ENCODE measurements around the gene ADIG.

Gene ADIG

DNA sequence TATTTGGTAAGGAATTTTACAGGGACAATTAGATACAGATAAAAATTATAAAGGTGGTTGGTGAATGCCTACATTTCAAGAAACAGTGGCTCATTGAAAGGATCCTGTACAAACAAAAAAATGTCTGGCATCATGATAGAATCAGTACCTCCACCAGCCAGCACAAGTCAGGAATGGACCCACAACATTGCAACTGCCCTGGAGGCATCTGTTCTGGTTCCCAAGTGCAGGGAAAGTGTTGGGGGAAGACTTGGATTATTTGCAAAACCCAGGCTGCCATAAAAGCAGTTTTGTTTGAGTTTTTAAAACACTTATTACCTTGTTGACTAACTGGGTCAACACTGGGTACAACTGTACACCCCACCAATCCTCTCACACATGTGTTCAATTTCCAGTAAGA is 44.9 kb downstream of the ADIG start:
- H3K27ac ChIP-seq, result no peak overlapping the region
- no peaks in the 10 kb centered on the region for H4K20me1 ChIP-seq (ENCODE audit: insufficient read depth)
- H3K79me2 ChIP-seq (ENCODE audit: insufficient read depth, low read depth), result no peaks in the 10 kb centered on the region

DNA sequence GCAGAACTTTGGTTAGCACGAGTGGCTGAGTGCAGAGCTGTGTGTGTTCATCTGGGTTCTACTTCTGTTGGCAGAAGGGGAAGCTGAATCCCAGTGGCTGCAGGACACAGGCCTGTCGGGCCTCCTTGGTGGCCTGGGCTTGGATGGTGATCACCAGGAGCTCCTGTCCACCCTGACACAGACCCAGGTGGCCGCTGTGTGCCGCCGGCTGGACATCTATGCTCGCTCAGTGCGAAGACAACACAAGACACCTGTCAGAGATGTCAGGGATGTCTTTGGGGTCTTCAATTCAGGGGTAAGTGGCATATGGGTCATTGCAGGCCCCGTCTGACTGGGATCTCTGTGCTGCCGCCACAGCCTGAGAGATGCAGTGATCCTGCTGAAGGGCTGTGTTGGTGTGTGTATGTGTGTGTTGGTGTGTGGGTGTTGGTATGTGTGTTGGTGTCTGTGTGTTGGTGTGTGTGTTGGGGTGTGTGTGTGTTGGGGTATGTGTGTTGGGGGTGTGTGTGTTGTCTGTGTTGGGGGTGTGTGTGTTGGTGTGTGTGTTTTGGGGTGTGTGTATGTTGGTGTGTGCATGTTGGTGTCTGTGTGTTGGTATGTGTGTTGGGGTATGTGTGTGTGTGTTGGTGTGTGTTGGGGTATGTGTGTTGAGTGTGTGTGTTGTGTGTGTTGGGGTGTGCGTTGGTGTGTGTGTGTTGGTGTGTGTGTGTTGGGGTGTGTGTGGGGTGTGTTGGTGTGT is 46.1 kb downstream of the ADIG start:
- TF ChIP-seq, protein P1, sequence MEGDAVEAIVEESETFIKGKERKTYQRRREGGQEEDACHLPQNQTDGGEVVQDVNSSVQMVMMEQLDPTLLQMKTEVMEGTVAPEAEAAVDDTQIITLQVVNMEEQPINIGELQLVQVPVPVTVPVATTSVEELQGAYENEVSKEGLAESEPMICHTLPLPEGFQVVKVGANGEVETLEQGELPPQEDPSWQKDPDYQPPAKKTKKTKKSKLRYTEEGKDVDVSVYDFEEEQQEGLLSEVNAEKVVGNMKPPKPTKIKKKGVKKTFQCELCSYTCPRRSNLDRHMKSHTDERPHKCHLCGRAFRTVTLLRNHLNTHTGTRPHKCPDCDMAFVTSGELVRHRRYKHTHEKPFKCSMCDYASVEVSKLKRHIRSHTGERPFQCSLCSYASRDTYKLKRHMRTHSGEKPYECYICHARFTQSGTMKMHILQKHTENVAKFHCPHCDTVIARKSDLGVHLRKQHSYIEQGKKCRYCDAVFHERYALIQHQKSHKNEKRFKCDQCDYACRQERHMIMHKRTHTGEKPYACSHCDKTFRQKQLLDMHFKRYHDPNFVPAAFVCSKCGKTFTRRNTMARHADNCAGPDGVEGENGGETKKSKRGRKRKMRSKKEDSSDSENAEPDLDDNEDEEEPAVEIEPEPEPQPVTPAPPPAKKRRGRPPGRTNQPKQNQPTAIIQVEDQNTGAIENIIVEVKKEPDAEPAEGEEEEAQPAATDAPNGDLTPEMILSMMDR (conservative IDR thresholded peaks at IDR 0.05; ENCODE audit: low read depth, low read length), result no peak
- no peaks in the 10 kb centered on the region for H4K20me1 ChIP-seq (ENCODE audit: insufficient read depth)
- no peak overlapping the region for H2AFZ ChIP-seq (ENCODE audit: low read depth)
- H3K4me1 ChIP-seq (ENCODE audit: low read depth, poor library complexity, severe bottlenecking), result peaks cover 11% of the 10 kb centered on the region
- no peak overlapping the region for H3K4me3 ChIP-seq (IDR thresholded peaks at IDR 0.05; ENCODE audit: insufficient read depth, low read depth, low read length)
- H3K36me3 ChIP-seq (ENCODE audit: insufficient read depth), result no peaks in the 10 kb centered on the region
- H3K9ac ChIP-seq, result no peak overlapping the region
- H3K27ac ChIP-seq, result no peak overlapping the region
- H3K4me2 ChIP-seq, result no peak overlapping the region
- no peaks in the 10 kb centered on the region for H3K79me2 ChIP-seq (ENCODE audit: insufficient read depth, low read depth)
- H3K27me3 ChIP-seq (ENCODE audit: insufficient read depth, low read depth), result no peaks in the 10 kb centered on the region

More for the DNA sequence above, 44.9 kb downstream of the ADIG start:
- Histone ChIP-seq H3K9ac (no peak overlapping the region), H2AFZ (ENCODE audit: low read depth) (no peak overlapping the region), H3K27me3 (ENCODE audit: insufficient read depth, low read depth) (no peaks in the 10 kb centered on the region), H3K36me3 (ENCODE audit: insufficient read depth) (no peaks in the 10 kb centered on the region), H3K4me3 (IDR thresholded peaks at IDR 0.05; ENCODE audit: insufficient read depth, low read depth, low read length) (no peak overlapping the region), H3K4me1 (ENCODE audit: low read depth, poor library complexity, severe bottlenecking) (peaks cover 8% of the 10 kb centered on the region), H3K4me2 (no peak overlapping the region)
- TF ChIP-seq, protein P1 (conservative IDR thresholded peaks at IDR 0.05; ENCODE audit: low read depth, low read length), result no peak

DNA sequence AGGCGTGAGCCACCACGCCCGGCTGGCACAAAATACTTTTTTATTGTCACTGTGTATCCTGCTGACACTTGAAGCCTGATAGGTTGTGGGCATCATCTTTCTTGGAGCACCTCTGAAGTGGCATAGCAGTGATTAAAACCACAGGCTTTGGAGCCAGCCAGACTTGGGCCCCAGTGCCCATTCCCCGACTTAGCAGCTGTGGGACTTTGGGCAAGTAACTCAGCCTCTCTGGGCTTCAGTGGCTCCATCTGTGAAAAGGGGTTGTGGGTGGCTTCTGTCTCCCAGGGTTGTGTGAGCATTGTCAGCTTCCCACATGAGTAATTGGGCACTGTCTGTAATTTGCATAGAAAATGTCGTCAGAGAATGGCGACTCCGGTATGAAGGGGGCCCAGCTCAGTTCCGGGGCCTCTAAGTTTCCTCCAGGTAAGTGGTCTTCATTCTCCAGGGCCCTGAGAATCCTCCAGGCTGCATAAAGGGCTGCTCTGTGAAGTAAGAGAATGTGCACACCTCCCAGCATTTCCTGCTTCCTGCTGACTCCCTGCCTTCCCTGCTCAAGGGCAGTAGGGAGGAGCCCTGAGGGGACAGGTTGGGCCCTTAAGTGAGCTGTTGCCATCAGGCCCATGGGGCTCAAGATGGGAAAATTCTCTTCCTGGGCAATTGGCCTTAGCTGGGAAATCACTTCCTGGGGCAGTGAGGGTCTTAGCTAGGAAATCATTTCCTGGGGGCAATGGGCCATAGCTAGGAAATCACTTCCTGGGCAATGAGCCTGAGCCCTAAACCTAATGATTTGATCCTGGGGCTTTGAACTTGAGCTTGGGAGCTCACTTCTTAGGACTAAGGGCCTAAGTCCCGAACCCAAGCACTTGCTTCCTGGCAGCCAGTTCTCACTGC is 47.8 kb downstream of the ADIG start:
- H3K4me2 ChIP-seq, result no peak overlapping the region
- no peaks in the 10 kb centered on the region for H3K27me3 ChIP-seq (ENCODE audit: insufficient read depth, low read depth)
- no peak overlapping the region for H2AFZ ChIP-seq (ENCODE audit: low read depth)
- no peaks in the 10 kb centered on the region for H3K79me2 ChIP-seq (ENCODE audit: insufficient read depth, low read depth)
- H3K27ac ChIP-seq, result no peak overlapping the region
- H3K36me3 ChIP-seq (ENCODE audit: insufficient read depth), result no peaks in the 10 kb centered on the region
- TF ChIP-seq, protein P1 (conservative IDR thresholded peaks at IDR 0.05; ENCODE audit: low read depth, low read length), result no peak
- H4K20me1 ChIP-seq (ENCODE audit: insufficient read depth), result no peaks in the 10 kb centered on the region
- H3K4me1 ChIP-seq (ENCODE audit: low read depth, poor library complexity, severe bottlenecking), result peaks cover 11% of the 10 kb centered on the region
- H3K9ac ChIP-seq, result no peak overlapping the region
- H3K4me3 ChIP-seq (IDR thresholded peaks at IDR 0.05; ENCODE audit: insufficient read depth, low read depth, low read length), result no peak overlapping the region

DNA sequence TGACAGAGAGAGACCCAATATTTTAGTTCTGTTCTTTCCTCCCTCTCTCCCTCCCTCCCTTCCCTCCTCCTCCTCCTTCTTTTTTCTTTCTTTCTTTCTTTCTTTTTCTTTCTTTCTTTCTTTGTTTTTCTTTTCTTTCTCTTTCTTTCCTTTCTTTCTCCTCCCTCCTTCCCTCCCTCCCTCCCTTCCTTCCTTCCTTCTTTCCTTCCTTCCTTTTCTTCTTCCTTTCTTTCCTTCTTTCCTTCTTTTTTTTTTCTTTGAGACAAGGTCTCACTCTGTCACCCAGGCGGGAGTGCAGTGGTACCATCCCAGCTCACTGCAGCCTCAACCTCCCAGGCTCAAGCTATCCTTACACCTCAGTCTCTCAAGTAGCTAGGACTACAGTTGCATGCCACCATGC is 49.0 kb downstream of the ADIG start:
- H3K36me3 ChIP-seq (ENCODE audit: insufficient read depth), result no peaks in the 10 kb centered on the region
- TF ChIP-seq, protein P1 (conservative IDR thresholded peaks at IDR 0.05; ENCODE audit: low read depth, low read length), result no peak
- no peaks in the 10 kb centered on the region for H3K27me3 ChIP-seq (ENCODE audit: insufficient read depth, low read depth)
- no peaks in the 10 kb centered on the region for H3K79me2 ChIP-seq (ENCODE audit: insufficient read depth, low read depth)
- no peak overlapping the region for H3K9ac ChIP-seq
- H3K27ac ChIP-seq, result no peak overlapping the region
- no peak overlapping the region for H3K4me3 ChIP-seq (IDR thresholded peaks at IDR 0.05; ENCODE audit: insufficient read depth, low read depth, low read length)
- H3K4me1 ChIP-seq (ENCODE audit: low read depth, poor library complexity, severe bottlenecking), result peaks cover 11% of the 10 kb centered on the region
- H3K4me2 ChIP-seq, result no peak overlapping the region
- H4K20me1 ChIP-seq (ENCODE audit: insufficient read depth), result no peaks in the 10 kb centered on the region
- no peak overlapping the region for H2AFZ ChIP-seq (ENCODE audit: low read depth)
